DMS 273 (cell line): ENCODE results near the gene AMOTL2.

Source experiments
- DNase-seq: peaks from one replicate; lab custom pipeline; 2025; ENCODE audit not compliant: unreplicated experiment; lab: John Stamatoyannopoulos, UW

AMOTL2 gene

GRCh38 chr3:134374105-134374790 is at the start of gene AMOTL2:
TSS of gene AMOTL2 (minus strand) at chr3:134374447. CDS start at chr3:134371433, 3,014 bp downstream.
- DNase-seq: peak; percentile 94

GRCh38 chr3:134423153-134423552 is 48.9 kb upstream of the AMOTL2 start:
- peak; percentile 98 for DNase-seq

- no peak for DNase-seq
Measured at GRCh38 chr3:134419960-134420321, 45.7 kb upstream of the AMOTL2 start.

- DNase-seq: no peak
Measured at GRCh38 chr3:134419214-134419959, 45.1 kb upstream of the AMOTL2 start.

GRCh38 chr3:134409041-134409440 is 34.8 kb upstream of the AMOTL2 start:
- no peak for DNase-seq

- DNase-seq: no peak
Measured at GRCh38 chr3:134407239-134407625, 33.0 kb upstream of the AMOTL2 start.

- peak; percentile 97 for DNase-seq
Measured at GRCh38 chr3:134406331-134407238, 32.3 kb upstream of the AMOTL2 start.

- DNase-seq: no peak
Measured at GRCh38 chr3:134404366-134404885, 30.2 kb upstream of the AMOTL2 start.

- DNase-seq: no peak
Measured at GRCh38 chr3:134397755-134398154, 23.5 kb upstream of the AMOTL2 start.

GRCh38 chr3:134395103-134395502 is 20.9 kb upstream of the AMOTL2 start:
- DNase-seq: no peak

GRCh38 chr3:134394380-134394779 is 20.1 kb upstream of the AMOTL2 start:
- DNase-seq: no peak

GRCh38 chr3:134393074-134393473 is 18.8 kb upstream of the AMOTL2 start:
- DNase-seq: no peak

- peak; percentile 70 for DNase-seq
Measured at GRCh38 chr3:134392336-134392983, 18.2 kb upstream of the AMOTL2 start.

- no peak for DNase-seq
Measured at GRCh38 chr3:134389865-134390264, 15.6 kb upstream of the AMOTL2 start.

GRCh38 chr3:134388788-134389485 is 14.7 kb upstream of the AMOTL2 start:
- no peak for DNase-seq

GRCh38 chr3:134388292-134388691 is 14.0 kb upstream of the AMOTL2 start:
- DNase-seq: no peak

- no peak for DNase-seq
Measured at GRCh38 chr3:134387293-134387692, 13.0 kb upstream of the AMOTL2 start.

GRCh38 chr3:134384963-134385362 is 10.7 kb upstream of the AMOTL2 start:
- no peak for DNase-seq

GRCh38 chr3:134381831-134382442 is 7.7 kb upstream of the AMOTL2 start:
- no peak for DNase-seq

GRCh38 chr3:134381076-134381475 is 6.8 kb upstream of the AMOTL2 start:
- no peak for DNase-seq
